Measurements from ENCODE around the gene TTYH1.
A peak's percentile ranks its signal among the peaks of the same experiment; 100 is the strongest.
"Not testable (repeated sequence)": the region's sequence is repeated elsewhere in the genome, so short reads cannot be mapped to it uniquely, and the experiment has no call there.

The TTYH1 gene

DNA sequence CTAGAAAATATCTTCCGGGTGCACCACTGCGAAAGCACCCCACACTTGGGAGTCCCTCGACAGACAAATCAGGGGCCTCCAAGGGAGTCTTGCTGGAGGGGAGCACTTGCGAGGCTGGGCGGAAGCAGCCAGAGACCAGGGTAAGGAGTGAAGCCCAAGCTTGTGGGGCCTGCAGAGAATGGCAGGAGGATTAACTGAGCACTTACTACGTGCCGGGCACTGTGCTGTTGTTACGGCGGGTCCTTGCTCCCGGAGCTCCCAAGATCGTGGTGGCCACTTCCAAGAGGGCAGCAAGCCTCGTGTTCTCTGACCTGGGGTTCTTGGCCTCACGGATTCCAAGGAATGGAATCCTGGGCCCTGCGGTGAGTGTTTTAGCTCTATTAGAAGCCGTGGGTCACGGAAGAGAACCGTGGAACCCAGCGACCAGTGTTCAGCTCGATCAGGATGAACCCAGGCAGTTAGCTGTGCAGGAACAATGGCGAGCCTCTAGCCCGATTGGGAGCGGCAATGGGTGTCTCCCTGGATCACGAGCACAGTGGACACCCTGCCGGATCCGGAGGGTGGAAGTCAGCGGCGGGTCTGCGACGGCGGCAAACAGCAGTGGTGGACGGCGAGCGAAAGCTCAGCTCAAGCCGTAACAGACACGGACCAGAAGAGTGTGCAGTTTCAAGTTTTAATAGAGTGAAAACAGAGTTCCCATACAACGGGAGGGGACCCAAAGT lies 9.6 kb downstream of the TTYH1 start:
- DNase-seq = no peak

DNA sequence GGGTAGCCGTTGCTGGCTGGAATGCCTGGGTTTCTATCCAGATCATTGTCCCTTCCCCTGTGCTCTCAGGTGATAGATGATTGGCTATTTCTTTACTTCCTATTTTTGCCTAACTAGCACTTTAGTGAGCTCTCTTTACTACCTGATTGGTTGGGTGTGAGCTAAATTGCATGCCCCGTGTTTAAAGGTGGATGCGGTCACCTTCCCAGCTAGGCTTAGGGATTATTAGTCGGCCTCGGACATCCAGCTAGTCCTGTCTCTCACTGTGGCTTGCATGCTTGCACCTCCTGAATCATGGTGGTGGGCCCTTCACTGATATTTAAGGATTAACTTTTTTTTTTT lies 10.1 kb downstream of the TTYH1 start:
- no peak for DNase-seq

DNA sequence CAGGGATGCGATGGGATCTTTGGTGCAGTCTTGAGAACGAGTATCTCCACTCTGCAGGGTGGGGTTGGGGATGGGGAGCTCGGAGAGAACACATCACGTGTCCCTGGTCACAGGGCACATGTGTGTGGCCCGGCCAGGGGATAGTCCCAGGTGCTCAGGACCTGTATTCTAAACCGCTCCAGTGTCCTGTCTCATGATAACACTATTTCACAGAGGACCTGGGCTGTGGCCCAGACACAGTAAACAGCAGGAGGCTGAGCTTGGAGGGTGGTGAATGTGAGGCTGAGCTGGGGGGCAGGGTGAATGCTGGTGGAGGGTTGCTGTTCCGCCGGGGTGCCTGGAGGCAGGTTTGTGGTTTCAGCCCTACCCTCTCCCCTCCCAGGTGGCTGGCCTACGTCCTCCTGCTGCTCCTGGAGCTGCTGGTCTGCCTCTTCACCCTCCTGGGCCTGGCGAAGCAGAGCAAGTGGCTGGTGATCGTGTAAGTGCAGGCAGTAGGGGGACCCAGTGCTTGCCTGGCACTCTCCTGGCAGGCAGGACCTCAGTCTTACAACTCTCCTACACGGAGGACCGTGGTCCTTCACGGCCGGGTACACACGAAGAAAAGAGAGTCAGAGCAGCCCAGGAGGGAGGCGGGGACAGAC lies 11.1 kb downstream of the TTYH1 start:
- no peak for DNase-seq

DNA sequence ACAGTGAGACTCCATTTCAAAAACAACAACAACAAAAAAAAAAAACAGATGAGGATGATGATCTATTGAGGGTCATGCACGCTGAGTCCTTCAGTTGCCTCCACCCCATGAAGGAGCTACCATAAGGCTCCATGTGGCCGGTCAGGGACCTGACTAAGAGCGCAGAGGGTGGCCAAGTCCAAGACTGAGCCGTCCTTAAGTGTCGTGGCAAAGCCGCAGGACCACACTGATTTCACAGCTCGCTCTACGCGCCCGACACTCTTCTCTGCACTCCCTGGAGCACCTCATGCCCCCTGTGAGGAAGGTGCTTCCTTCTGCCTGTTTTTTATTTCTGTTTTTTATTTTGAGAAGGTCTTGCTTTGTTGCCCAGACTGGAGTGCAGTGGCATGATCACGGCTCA lies 12.3 kb downstream of the TTYH1 start:
- no peak for DNase-seq

DNA sequence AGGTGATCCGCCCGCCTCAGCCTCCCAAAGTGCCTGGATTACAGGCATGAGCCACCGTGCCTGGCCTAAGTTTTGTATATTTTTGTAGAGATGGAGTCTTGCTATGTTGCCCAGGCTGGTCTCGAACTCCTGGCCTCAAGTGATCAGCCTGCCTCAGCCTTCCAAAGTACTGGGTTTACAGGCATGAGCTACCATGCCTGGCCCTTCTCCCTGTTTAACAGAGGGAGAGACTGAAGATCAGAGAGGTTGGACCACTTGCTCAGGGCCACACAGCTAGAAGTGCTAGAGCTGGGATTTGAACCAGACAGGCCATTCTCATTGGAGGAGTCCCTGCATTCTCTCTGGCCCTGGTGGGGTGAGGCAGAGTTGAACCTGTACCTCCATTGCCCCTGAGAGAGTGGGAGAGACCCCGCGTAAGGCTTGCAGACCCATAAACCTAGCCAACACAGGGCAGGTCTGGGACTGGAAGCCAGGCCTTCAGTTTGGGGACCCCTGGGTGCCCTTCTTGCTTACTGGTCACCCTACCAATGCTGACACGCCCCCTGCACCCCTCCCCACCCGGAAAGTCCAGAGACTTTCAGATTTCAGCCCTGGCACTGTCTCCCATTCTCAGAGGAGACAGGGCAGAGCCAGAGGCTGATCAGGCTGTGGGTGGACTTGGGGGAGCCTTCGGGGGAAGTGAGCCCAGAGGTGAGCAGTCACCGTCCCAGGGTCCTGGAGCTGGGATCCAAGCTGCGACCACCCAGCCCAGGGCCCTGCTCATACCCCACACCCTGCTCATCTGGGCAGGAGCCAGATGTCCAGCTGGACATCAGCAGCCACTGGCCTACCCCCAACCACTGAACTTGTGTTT lies 13.3 kb downstream of the TTYH1 start:
- DNase-seq = no peak

DNA sequence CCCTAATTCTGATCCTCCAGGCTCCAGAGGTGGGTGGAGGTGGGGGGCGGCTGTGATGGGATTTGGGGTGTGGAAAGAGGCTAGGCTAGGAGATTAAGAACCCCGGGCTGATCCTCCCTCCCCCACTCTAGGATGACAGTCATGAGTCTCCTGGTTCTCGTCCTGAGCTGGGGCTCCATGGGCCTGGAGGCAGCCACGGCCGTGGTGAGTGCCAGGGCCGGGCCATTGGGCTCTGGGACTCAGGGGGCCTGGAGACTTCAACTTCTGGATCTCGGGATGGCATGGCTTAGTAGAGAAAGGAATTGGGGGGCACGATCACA lies 13.9 kb downstream of the TTYH1 start:
- no peak for DNase-seq

DNA sequence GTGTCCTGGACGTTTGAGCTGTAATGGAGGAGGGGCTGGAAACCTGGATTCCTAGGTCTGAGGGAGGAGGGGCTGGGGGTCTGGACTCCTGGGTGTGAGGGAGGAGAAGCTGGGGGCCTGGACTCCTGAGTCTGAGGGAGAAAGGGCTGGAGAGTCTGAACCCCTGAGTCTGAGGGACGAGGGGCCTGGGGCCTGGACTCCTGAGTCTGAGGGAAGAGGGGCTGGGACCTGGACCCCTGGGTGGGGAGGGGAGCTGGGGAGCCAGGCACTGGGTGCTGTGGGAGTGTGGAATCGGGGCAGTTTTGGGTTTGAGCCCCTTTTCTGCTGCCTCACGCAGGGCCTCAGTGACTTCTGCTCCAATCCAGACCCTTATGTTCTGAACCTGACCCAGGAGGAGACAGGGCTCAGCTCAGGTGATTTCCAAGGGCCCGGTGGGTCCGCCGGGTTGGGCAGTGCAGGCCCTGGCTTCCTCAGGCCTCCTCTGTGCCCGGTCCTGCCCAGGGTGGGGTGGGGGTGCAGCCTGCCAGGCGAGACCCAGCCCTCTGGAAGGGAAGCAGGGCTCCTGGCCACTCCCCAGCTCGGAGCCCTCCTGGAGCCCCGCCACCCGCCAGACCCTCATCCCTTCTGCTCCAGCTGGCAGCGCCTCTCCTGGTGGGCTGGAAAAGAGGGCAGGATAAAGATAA lies 14.4 kb downstream of the TTYH1 start:
- no peak for DNase-seq

DNA sequence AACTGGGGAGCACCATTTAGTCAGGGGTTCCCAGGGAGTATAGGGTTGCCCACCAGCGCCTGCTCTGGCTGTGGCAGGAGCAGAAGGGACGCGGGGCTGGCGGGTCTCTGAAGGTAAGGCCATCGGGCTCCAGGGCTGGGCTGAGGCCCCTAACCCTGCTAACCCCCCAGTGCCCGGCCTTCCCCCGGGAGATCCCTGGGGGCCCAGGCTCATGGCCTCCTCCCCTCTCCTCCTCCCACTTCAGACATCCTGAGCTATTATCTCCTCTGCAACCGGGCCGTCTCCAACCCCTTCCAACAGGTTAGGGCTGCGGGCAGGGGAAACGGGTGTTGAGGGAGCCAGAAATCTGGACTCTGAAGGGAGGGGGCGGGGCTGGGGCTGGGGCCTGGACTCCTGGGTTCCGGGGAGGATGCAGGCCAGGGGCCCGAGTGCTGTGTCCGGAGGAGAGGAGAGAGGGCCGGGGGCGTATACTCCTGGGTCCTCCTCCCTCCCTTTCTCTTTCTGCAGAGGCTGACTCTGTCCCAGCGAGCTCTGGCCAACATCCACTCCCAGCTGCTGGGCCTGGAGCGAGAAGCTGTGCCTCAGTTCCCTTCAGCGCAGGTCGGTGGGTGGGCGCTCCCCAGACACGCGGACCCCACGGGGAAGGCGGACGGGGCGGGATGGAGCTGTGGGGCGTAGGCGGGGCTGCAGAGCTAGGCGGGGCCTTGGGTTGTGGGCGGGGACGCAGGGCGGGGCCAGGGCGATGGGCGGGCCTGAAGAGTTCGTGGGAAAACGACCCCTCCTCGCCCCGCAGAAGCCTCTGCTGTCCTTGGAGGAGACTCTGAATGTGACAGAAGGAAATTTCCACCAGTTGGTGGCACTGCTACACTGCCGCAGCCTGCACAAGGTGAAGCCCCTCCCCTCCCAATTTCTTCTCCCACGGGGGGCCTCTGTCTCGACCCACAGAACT lies 15.3 kb downstream of the TTYH1 start:
- DNase-seq = peak; percentile 30

DNA sequence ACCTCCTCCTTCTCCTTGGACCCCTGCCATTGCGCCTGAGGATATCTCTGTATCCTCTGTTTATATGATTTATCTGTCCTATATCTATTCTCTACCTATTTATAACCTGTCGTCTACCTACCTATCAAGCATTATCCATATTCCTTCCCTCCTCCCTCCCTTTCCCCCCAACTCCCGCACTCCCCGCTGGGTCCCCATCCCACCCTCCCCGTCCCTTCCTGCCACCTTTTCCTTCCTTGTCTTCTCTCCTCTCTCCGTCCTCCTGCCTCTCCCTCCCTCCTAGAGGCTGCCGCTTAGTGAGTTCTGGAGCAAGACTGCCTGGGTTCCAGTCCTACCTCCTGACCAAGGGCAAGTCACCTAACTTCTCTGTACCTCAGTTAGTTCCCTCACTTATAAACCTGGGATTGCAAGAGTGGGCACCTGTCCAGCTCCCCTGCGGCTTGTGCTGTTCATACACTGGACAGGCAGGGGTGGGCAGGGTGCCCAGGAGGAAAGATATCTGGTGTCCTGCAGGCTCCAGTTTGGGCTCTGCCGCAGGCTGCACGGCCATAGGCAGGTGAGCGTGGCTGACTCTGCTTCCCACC lies 16.1 kb downstream of the TTYH1 start:
- no peak for DNase-seq

DNA sequence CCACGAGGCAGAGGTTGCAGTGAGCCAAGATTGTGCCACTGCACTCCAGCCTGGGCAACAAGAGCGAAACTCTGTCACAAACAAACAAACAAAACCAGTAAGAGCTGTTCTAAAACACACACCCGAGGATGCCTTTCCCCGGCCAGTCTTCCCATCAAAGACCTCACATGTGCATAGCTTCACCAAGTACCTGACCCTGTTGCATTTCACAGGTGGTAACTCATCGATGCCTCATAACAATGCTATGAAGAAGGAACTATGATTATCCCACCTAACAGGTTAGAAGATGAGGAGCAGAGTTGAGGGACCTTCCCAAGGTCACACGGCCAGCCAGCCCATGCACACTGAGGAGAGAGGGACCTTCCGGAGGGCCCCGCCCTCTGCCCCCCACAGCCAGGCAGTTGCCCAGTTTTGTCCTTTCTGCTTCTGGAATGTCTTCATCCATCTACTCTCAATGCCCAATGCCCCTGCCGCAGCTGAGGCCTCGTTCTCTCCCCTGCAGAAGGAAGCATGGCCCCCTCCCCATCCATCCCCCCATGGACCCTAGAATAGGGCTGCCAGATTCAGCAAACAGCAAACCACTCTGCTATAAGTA lies 17.0 kb downstream of the TTYH1 start:
- no peak for DNase-seq

DNA sequence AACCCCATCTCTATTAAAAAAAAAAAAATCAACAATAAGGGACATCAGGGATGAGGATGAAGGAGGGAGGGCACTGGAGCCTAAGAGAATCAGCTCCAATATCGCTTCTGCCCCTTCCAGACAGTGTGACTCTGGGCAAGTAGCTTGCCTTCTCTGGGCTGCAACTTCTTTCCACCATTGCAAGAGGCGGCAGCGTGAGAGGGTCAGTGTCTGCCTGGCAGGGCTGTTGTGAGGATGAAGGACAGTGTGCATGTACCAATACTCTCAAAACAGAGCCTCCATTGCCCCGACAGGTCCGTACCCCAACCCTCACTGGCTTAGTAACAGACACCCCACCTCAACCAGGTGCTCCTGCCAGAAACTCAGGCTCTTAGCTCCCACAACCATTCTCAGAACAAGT lies 18.4 kb downstream of the TTYH1 start:
- no peak for DNase-seq

DNA sequence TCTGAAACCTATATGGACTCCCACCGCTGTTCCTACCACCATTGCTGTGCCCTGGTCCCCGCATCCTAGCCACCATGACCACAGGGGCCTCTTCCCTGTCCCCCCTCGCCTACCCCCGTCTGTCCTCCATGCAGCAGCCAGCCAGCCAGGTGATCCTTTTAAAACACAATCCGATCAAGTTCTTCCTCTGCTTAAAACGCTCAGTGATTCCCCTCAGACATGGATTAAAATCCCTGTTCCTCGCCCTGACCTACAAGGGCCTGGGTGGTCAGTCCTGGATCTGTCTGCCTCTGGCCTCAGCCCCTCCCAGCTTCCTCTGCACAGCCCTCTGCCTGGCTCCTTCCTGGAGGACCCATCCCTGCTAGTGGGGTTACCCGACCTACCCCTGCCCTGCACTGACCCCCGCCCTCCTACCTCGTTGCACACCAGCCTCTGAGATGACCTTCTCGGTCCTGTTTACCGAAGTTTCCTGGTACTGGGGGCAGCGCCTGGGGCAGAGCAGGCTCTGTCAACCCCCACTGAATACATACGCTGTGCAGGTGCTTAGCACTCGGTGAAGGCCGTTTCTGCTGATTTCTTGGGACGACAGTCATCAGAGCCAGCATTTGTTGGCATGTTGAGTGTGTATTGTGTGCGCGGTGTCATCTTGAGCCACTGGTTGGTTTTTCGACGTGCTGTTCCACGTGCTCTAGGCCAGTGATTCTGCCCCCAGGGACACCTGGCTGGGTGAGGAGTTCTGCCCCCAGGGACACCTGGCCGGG lies 19.0 kb downstream of the TTYH1 start:
- no peak for DNase-seq

DNA sequence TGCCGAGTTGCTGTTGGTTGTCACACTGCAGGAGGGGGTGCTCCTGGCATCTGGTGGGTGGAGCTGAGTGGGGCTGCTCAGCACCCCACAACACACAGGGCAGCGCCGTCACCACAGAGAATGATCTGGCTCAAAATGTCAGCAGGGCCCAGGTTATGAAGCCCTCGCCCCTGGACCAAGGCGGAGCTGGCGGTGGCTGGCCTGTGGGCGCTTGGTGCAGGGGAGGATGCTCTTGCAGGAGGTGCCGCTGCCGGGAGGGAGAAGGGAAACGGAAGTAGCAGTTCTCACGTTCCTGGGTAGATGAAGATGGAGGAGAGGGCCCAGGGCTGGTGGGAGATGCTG lies 19.6 kb downstream of the TTYH1 start:
- DNase-seq = no peak

DNA sequence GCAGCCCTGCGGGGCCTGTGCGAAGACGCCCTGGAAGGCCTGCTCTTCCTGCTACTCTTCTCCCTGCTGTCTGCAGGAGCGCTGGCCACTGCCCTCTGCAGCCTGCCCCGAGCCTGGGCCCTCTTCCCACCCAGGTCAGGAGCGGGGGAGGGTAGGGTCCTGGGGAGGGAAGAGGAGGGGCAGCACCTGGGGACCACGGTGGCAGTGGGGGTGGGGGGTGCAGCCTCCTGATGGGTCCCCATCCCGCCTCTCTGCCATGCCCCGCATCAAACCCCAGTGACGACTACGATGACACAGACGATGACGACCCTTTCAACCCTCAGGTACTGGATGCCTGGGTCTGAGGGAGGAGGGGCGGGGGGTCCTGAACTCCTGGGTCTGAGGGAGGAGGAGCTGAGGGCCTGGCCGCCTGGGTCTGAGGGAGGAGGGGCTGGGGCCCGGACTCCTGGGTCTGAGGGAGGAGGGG lies 20.3 kb downstream of the TTYH1 start:
- DNase-seq = no peak

DNA sequence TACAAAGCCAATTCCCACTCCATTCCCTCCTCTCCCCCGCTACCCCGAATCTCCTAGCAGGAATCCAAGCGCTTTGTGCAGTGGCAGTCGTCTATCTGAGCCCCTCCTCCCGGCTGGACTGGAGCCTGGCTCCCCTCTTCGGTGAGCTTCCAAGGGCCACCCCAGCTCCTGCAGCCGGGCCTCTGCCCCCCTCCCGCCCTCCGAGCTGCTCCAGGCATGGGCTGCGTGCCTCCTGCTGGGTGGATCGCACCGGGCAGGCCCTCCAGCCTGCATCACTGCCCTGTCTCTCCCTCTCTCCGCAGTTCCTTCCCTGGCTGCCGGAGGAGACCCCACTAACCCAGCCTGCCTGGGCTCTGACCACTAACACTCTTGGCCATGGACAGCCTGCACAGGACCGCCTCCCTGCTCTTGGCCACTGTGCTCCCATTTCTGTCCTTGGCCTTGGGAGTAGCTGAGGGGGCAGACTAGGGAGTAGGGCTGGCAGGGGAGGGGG lies 20.8 kb downstream of the TTYH1 start:
- DNase-seq = no peak

DNA sequence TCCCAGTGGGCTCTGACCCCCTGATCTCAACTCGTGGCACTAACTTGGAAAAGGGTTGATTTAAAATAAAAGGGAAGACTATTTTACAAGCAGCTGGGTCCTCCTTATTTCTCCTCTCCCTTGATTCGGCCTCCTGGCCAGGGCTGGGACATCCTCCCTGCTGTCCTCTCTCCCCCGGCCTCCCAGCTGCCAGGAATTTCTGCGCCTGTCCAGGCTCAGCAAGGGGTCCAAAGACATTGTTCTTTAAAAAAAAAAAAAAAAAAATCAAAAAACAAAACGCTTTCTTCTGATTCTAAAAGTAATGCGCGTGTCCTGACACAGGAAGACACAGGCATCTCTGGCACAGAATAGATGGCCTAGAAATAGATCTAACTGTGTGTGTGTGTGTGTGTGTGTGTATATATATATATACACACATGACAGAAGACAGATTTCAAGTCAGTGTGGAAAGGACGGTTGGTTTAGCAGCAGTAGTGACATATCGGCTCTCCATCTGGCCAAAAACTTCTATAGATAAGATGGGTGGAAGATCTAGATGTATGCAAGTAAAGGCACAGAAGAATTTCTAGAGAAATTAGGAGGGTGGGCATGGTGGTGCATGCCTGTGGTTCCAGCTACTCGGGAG lies 21.5 kb downstream of the TTYH1 start:
- DNase-seq = no peak

DNA sequence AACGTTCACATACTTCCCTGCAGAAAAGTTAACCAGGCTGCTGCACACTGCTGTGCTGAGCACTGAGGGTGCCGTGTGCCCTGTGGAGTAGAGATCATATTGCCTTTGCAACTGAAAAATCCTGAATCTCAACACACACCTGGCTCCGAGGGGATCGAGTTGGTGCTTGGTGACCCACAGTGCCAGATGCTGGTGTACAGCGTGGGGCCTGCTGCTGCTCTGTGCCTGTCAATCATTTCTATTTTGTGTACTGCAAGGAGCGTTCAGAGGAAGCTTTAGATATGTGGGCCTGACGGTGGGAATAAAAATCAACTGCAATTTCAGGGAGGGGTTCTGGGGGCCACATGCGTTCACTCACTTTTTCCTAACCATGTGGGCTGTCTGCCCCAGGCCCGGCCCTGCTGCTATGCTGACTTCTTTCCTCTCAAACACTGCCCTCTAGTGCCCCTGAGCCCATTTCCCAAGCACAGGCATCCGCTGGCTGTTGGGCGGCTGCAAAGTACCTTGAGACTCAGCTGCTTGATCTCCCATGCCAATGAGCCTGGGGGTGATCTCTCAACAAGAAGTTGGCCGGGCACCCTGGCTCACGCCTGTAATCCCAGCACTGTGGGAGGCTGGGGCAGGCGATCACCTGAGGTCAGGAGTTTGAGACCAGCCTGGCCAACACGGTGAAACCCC lies 24.0 kb downstream of the TTYH1 start:
- DNase-seq = peak; percentile 38

DNA sequence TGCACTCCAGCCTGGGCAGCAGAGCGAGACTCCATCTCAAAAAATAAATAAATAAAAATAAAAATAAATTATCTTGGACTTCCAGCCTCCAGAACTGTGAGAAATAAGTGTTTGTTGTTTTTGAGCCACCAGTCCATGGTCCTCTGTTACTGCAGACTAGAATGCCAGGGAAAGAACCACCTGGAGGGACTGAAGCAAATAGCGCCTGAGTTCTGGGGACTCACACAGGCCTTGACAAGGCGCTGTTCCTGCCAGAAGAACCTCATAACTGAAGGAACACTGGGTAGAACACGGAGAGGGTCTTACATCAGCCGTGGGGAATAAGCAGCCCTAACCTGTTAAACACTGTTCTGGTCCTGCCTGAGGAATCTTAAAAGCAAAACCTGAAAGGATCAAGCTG lies 25.4 kb downstream of the TTYH1 start:
- DNase-seq = no peak

DNA sequence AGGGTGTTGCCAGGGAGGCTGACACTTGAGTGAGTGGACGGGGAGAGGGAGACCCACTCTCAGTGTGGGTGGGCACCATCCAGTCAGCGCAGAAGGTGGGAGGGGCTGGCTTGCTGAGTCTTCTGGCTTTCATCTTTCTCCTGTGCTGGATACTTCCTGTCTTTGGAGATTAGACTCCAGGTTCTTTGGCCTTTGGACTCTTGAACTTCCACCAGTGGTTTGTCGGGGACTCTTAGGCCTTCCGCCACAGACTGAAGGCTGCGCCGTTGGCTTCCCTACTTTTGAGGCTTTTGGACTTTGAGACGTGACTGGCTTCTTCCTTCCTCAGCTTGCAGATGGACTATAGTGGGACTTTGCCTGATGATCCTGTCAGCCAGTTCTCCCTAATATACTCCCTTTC lies 29.5 kb downstream of the TTYH1 start:
- DNase-seq = no peak

DNA sequence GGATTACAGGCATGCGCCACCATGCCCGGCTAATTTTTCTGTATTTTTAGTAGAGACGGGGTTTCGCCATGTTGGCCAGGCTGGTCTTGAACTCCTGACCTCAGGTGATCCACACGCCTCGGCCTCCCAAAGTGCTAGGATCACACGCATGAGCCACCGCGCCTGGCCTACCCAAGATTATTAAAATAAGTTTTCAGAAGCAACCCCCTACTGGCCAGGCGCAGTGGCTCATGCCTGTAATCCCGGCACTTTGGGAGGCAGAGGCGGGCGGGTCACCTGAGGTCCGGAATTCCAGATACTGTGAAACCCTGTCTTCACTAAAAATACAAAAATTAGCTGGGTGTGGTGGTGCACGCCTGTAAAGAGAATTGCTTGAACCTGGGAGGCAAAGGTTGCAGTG lies 31.1 kb downstream of the TTYH1 start:
- DNase-seq = not testable (repeated sequence)
